ENCODE results near the gene PRR16. TPM values are rescaled to one million over a fixed set of nuclear protein-coding genes. Genes with fewer than 3 reads are reported as not detected.

The PRR16 gene
- total and polyA plus RNA-seq, 2 experiments from 2014 or later, result 15.3 to 16.1 TPM

GRCh38 chr5:120628156-120628555 is 164.1 kb downstream of the PRR16 start:
- WGBS (ENCODE audit: low lambda C conversion rate, missing lambda C conversion rate), result 77% methylated on average over 3 of the region's 3 CpGs
- no peaks in the 10 kb centered on the region for H3K27me3 ChIP-seq
- H3K4me2 ChIP-seq, result no peak overlapping the region
- no peaks in the 10 kb centered on the region for H3K4me1 ChIP-seq (ENCODE audit: insufficient read depth)
- H3K36me3 ChIP-seq (replicated peaks; ENCODE audit: insufficient read depth, low read depth), result no peaks in the 10 kb centered on the region
- no peaks in the 10 kb centered on the region for H3K79me2 ChIP-seq
- TF ChIP-seq EZH2 (IDR thresholded peaks at IDR 0.05; ENCODE audit: borderline replicate concordance) (no peak), CTCF (IDR thresholded peaks at IDR 0.05; ENCODE audit: poor library complexity) (no peak), EZH2phosphoT487 (IDR thresholded peaks at IDR 0.05; ENCODE audit: low read depth, severe bottlenecking, unreplicated experiment) (no peak)
- H3K9me2 ChIP-seq (replicated peaks; ENCODE audit: insufficient read depth), result no peaks in the 10 kb centered on the region
- H3K27ac ChIP-seq, result no peak overlapping the region
- H4K20me1 ChIP-seq (ENCODE audit: insufficient read depth, poor library complexity, severe bottlenecking), result no peaks in the 10 kb centered on the region
- no peaks in the 10 kb centered on the region for H3K9me3 ChIP-seq (ENCODE audit: low read depth)
- no peak overlapping the region for H3K4me3 ChIP-seq
- no peak overlapping the region for H2AFZ ChIP-seq
- no peak for DNase-seq (ENCODE audit: low spot score)

DNA sequence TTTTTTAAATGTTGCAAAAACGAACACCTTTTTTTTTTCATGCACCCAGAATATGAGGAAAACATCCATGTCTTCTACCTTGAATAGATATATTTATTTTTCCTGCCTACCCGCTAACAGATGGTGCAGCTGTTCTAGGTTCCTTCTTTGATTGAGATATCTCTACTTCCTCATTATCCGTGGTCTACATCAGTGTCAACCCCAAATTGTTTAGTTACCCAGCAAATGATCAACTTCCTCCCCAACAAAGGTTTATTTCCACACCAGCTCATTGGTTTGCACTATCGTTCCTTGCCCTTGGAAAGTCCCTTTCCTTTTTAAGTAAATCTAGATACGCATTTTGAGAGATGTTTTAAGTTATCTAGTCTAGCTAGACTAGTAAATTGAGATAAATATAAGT is 166.4 kb downstream of the PRR16 start:
- no peaks in the 10 kb centered on the region for H3K9me2 ChIP-seq (replicated peaks; ENCODE audit: insufficient read depth)
- WGBS (ENCODE audit: low lambda C conversion rate, missing lambda C conversion rate), result 82% methylated on average over 5 of the region's 5 CpGs

DNA sequence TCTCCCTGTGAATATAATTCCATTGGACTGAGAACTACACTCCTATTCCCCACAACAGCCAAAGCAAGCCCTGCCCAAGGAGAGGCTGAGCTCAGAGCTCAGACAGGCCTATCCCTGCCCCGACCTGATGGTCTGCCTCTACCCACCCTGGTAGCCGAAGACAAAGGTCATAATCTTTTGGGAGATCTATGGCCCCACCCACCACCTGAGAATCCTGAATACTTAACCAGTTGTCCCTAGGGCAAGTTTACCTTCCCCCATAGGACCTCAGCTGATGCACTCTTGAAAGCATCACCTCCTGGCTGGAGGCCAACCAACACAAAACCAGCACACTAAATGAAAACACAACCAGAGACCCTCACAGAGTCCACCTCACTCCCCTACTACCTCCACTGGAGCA is 167.5 kb downstream of the PRR16 start:
- no peaks in the 10 kb centered on the region for H4K20me1 ChIP-seq (ENCODE audit: insufficient read depth, poor library complexity, severe bottlenecking)
- no peaks in the 10 kb centered on the region for H3K79me2 ChIP-seq
- DNase-seq (ENCODE audit: low spot score), result no peak
- no peaks in the 10 kb centered on the region for H3K9me3 ChIP-seq (ENCODE audit: low read depth)
- no peaks in the 10 kb centered on the region for H3K27me3 ChIP-seq
- no peak overlapping the region for H3K27ac ChIP-seq
- WGBS (ENCODE audit: low lambda C conversion rate, missing lambda C conversion rate), result 67% methylated on average over 2 of the region's 2 CpGs
- no peak overlapping the region for H2AFZ ChIP-seq
- TF ChIP-seq CTCF (IDR thresholded peaks at IDR 0.05; ENCODE audit: poor library complexity) (no peak), EZH2phosphoT487 (IDR thresholded peaks at IDR 0.05; ENCODE audit: low read depth, severe bottlenecking, unreplicated experiment) (no peak), EZH2 (IDR thresholded peaks at IDR 0.05; ENCODE audit: borderline replicate concordance) (no peak)
- no peaks in the 10 kb centered on the region for H3K36me3 ChIP-seq (replicated peaks; ENCODE audit: insufficient read depth, low read depth)
- no peak overlapping the region for H3K4me3 ChIP-seq
- no peak overlapping the region for H3K4me2 ChIP-seq
- H3K4me1 ChIP-seq (ENCODE audit: insufficient read depth), result no peaks in the 10 kb centered on the region
- no peaks in the 10 kb centered on the region for H3K9me2 ChIP-seq (replicated peaks; ENCODE audit: insufficient read depth)

More for the DNA sequence above, 166.4 kb downstream of the PRR16 start:
- Histone ChIP-seq H3K4me1 (ENCODE audit: insufficient read depth) (no peaks in the 10 kb centered on the region), H3K4me2 (no peak overlapping the region), H2AFZ (no peak overlapping the region), H3K36me3 (replicated peaks; ENCODE audit: insufficient read depth, low read depth) (no peaks in the 10 kb centered on the region), H3K27me3 (no peaks in the 10 kb centered on the region), H3K27ac (no peak overlapping the region), H3K79me2 (no peaks in the 10 kb centered on the region), H4K20me1 (ENCODE audit: insufficient read depth, poor library complexity, severe bottlenecking) (no peaks in the 10 kb centered on the region), H3K4me3 (no peak overlapping the region), H3K9me3 (ENCODE audit: low read depth) (no peaks in the 10 kb centered on the region)
- no peak for DNase-seq (ENCODE audit: low spot score)
- TF ChIP-seq CTCF (IDR thresholded peaks at IDR 0.05; ENCODE audit: poor library complexity) (no peak), EZH2 (IDR thresholded peaks at IDR 0.05; ENCODE audit: borderline replicate concordance) (no peak), EZH2phosphoT487 (IDR thresholded peaks at IDR 0.05; ENCODE audit: low read depth, severe bottlenecking, unreplicated experiment) (no peak)

GRCh38 chr5:120632430-120632829 is 168.3 kb downstream of the PRR16 start:
- no peaks in the 10 kb centered on the region for H3K27me3 ChIP-seq
- no peak overlapping the region for H2AFZ ChIP-seq
- no peak overlapping the region for H3K4me2 ChIP-seq
- no peaks in the 10 kb centered on the region for H3K79me2 ChIP-seq
- H3K27ac ChIP-seq, result no peak overlapping the region
- H3K36me3 ChIP-seq (replicated peaks; ENCODE audit: insufficient read depth, low read depth), result no peaks in the 10 kb centered on the region
- TF ChIP-seq CTCF (IDR thresholded peaks at IDR 0.05; ENCODE audit: poor library complexity) (no peak), EZH2 (IDR thresholded peaks at IDR 0.05; ENCODE audit: borderline replicate concordance) (no peak), EZH2phosphoT487 (IDR thresholded peaks at IDR 0.05; ENCODE audit: low read depth, severe bottlenecking, unreplicated experiment) (no peak)
- no peak for DNase-seq (ENCODE audit: low spot score)
- H3K4me1 ChIP-seq (ENCODE audit: insufficient read depth), result no peaks in the 10 kb centered on the region
- no peaks in the 10 kb centered on the region for H4K20me1 ChIP-seq (ENCODE audit: insufficient read depth, poor library complexity, severe bottlenecking)
- no peaks in the 10 kb centered on the region for H3K9me3 ChIP-seq (ENCODE audit: low read depth)
- no peaks in the 10 kb centered on the region for H3K9me2 ChIP-seq (replicated peaks; ENCODE audit: insufficient read depth)
- WGBS (ENCODE audit: low lambda C conversion rate, missing lambda C conversion rate), result 93% methylated on average over 3 of the region's 3 CpGs
- H3K4me3 ChIP-seq, result no peak overlapping the region
